Lung (tissue), 12 donors: Measurements from ENCODE around the gene HTT. TPM values are rescaled to one million over a fixed set of nuclear protein-coding genes. Genes with fewer than 3 reads are reported as not detected.

Experiments
- ATAC-seq: fragments of 200-7000 bp; cut with Tn5 transposase; one replicate; pipeline ENCODE4 v1.9.1; 2020; ENCODE audit warnings: moderate number of reproducible peaks; ENCODE audit not compliant: insufficient read depth, low FRiP score
- DNase-seq, 3 donors: peaks; one replicate each; pipeline ENCODE4 v3.0.0-alpha.2; 2013 to 2017
- H3K27ac ChIP-seq, 2 donors: one replicate each; pipeline ENCODE4 v1.5.1; 2013; ENCODE audit warnings: mild to moderate bottlenecking in 2 of 2, moderate library complexity in 2 of 2, control low read depth in 1 of 2, inconsistent platforms in 1 of 2, low read depth in 1 of 2, low read length in 1 of 2
- H3K27me3 ChIP-seq, 3 donors: one replicate each; pipeline ENCODE4 v1.5.1; 2013; ENCODE audit warnings: low read length in 2 of 3; ENCODE audit not compliant: control insufficient read depth in 3 of 3, insufficient read depth in 3 of 3
- H3K36me3 ChIP-seq, 4 donors: one replicate each; pipeline ENCODE4 v1.5.1; 2013; ENCODE audit warnings: low read length in 4 of 4, mild to moderate bottlenecking in 1 of 4, moderate library complexity in 1 of 4; ENCODE audit not compliant: control insufficient read depth in 4 of 4, insufficient read depth in 4 of 4
- H3K4me1 ChIP-seq, 5 donors: one replicate each; pipeline ENCODE4 v1.5.1; 2013; ENCODE audit warnings: low read length in 5 of 5, mild to moderate bottlenecking in 2 of 5, moderate library complexity in 1 of 5; ENCODE audit not compliant: control insufficient read depth in 5 of 5, insufficient read depth in 5 of 5
- H3K4me3 ChIP-seq: one replicate; pipeline ENCODE4 v1.5.1; 2013; ENCODE audit warnings: mild to moderate bottlenecking, control low read depth, moderate library complexity
- H3K9ac ChIP-seq, 2 donors: one replicate each; pipeline ENCODE4 v1.5.1; 2013; ENCODE audit warnings: low read length in 2 of 2, control low read depth in 1 of 2; ENCODE audit not compliant: insufficient read depth in 1 of 2
- H3K9me3 ChIP-seq, 4 donors: one replicate each; pipeline ENCODE4 v1.5.1; 2013; ENCODE audit warnings: low read length in 3 of 4, mild to moderate bottlenecking in 1 of 4, moderate library complexity in 1 of 4; ENCODE audit not compliant: control insufficient read depth in 4 of 4, insufficient read depth in 3 of 4
- CTCF ChIP-seq: IDR thresholded peaks from 2 replicates; pipeline ENCODE4 v1.5.1; 2012; ENCODE audit warnings: mild to moderate bottlenecking; ENCODE audit errors: control extremely low read depth, extremely low read depth
- WGBS, 2 donors: extraction: QIAGEN DNeasy Blood & Tissue Kit; methylation state at CpG; one replicate each; pipeline ENCODE4 v1.1.7; 2013; 5-methylcytosine and 5-hydroxymethylcytosine counted together
- polyA plus RNA-seq, 2 donors: library from polyadenylated mRNA; stranded (reverse); fragments of 200-250 nt; gene quantifications; one replicate each; pipeline ENCODE4 v1.2.1, GENCODE V29; 2013
- total RNA-seq, 2 donors: library from RNA; depleted of rRNA in 1 of 2; stranded (reverse); fragments of >200 nt in 1 of 2; gene quantifications; one replicate each; pipeline ENCODE4 v1.2.1, GENCODE V29; 2014 to 2021
- donor health status: control.
- donor health status: control.
- donor health status: Bipolar disorder and iron deficiency.
- donor health status: healthy.
- donor health status: DM: yes; HTN: yes; CAD: no.

HTT gene
- total and polyA plus RNA-seq, 4 donors, result 17.0 to 109 (median 48.4) TPM

GRCh38 chr4:3255611-3256186 lies 181.2 kb downstream of the HTT start:
- TF ChIP-seq CTCF, result no peak
- H3K4me1 ChIP-seq, result peaks cover 0 to 5% (median 0%) of the 10 kb centered on the region in 5 donors
- H3K9ac ChIP-seq, result no peak overlapping the region
- no peak overlapping the region for H3K4me3 ChIP-seq
- no peaks in the 10 kb centered on the region for H3K9me3 ChIP-seq
- no peaks in the 10 kb centered on the region for H3K27me3 ChIP-seq
- no peak for ATAC-seq
- H3K36me3 ChIP-seq, result peaks cover 0 to 13% (median 0%) of the 10 kb centered on the region in 4 donors
- WGBS, 2 donors, result 95 to 97% methylated on average over 29 to 36 of the region's 36 CpGs
- DNase-seq, result no peak
- no peak overlapping the region for H3K27ac ChIP-seq

- TF ChIP-seq CTCF, result no peak
- no peak overlapping the region for H3K27ac ChIP-seq
- DNase-seq (no peak), ATAC-seq (no peak)
- no peaks in the 10 kb centered on the region for H3K4me1 ChIP-seq
- H3K36me3 ChIP-seq, result peaks cover 0 to 13% (median 0%) of the 10 kb centered on the region in 4 donors
- no peak overlapping the region for H3K4me3 ChIP-seq
- no peak overlapping the region for H3K9ac ChIP-seq
- H3K27me3 ChIP-seq, result no peaks in the 10 kb centered on the region
- WGBS, 2 donors, result 87 to 96% methylated on average over 21 of the region's 21 CpGs
- no peaks in the 10 kb centered on the region for H3K9me3 ChIP-seq
Observed at GRCh38 chr4:3256230-3257102, 182.0 kb downstream of the HTT start.

- Histone ChIP-seq H3K9ac (no peak overlapping the region), H3K36me3 (peaks cover 0 to 13% (median 0%) of the 10 kb centered on the region in 4 donors), H3K4me3 (no peak overlapping the region), H3K9me3 (no peaks in the 10 kb centered on the region), H3K27ac (no peak overlapping the region), H3K4me1 (no peaks in the 10 kb centered on the region), H3K27me3 (no peaks in the 10 kb centered on the region)
- no peak for TF ChIP-seq CTCF
- DNase-seq (no peak), ATAC-seq (no peak)
- 92 to 95% methylated on average over 9 of the region's 9 CpGs for WGBS, 2 donors
Observed at GRCh38 chr4:3257103-3257555, 182.6 kb downstream of the HTT start.
